ENCODE results near the gene ABTB1. TPM values are rescaled to one million over a fixed set of nuclear protein-coding genes. Genes with fewer than 3 reads are reported as not detected.

The ABTB1 gene
- total RNA-seq, 1 donor from 2014 or later = 12.2 TPM

- peaks cover 32% of the 10 kb centered on the region for H3K27me3 Mint-ChIP-seq
- H3K4me1 Mint-ChIP-seq (ENCODE audit: low read depth) = peaks cover 9% of the 10 kb centered on the region
- no peak overlapping the region for H3K4me3 Mint-ChIP-seq (ENCODE audit: low read depth)
- DNase-seq (ENCODE audit: low spot score, unreplicated experiment) = no peak
- H3K27ac Mint-ChIP-seq = no peak overlapping the region
- no peaks in the 10 kb centered on the region for H3K9me3 Mint-ChIP-seq (ENCODE audit: low read depth)
- no peaks in the 10 kb centered on the region for H3K36me3 Mint-ChIP-seq (ENCODE audit: insufficient read depth)
- TF ChIP-seq, protein P1, sequence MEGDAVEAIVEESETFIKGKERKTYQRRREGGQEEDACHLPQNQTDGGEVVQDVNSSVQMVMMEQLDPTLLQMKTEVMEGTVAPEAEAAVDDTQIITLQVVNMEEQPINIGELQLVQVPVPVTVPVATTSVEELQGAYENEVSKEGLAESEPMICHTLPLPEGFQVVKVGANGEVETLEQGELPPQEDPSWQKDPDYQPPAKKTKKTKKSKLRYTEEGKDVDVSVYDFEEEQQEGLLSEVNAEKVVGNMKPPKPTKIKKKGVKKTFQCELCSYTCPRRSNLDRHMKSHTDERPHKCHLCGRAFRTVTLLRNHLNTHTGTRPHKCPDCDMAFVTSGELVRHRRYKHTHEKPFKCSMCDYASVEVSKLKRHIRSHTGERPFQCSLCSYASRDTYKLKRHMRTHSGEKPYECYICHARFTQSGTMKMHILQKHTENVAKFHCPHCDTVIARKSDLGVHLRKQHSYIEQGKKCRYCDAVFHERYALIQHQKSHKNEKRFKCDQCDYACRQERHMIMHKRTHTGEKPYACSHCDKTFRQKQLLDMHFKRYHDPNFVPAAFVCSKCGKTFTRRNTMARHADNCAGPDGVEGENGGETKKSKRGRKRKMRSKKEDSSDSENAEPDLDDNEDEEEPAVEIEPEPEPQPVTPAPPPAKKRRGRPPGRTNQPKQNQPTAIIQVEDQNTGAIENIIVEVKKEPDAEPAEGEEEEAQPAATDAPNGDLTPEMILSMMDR (IDR thresholded peaks at IDR 0.05; ENCODE audit: unreplicated experiment) = no peak
Observed at GRCh38 chr3:127710155-127710941, 37.6 kb downstream of the ABTB1 start.

DNA sequence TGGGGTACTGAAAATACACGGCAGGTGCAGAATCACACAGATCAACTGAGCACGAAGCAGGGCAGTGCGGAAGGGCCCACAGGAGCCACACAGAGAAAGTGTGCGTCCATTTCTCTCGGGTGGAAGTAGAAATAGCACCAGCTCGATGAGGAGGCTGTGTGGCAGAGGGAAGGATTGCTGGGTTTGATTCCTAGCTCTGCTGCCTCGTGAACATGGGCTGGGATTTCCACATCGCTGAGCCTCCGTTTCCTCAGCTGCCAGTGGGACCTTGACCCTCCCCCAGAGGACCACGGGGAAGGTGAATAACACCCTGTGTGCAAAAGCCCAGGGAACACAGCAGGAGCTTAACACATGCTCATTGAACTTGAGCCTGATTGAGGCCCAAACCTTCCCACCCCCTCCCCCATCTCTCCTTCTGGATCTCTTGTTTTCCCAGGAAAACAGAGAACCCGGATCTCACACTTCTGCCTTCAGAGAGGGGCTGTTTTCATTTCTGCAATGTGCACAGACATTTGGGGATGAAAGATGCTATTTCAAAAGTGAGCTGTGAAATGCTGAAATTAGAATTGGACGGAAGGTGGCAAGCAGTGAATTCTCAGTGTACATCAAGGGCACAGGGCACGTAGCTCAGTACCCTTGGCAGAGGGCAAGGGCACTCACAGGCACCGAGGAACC, 38.4 kb downstream of the ABTB1 start:
- H3K27ac Mint-ChIP-seq = no peak overlapping the region
- peaks cover 34% of the 10 kb centered on the region for H3K27me3 Mint-ChIP-seq
- no peak for DNase-seq (ENCODE audit: low spot score, unreplicated experiment)
- no peaks in the 10 kb centered on the region for H3K9me3 Mint-ChIP-seq (ENCODE audit: low read depth)
- H3K4me1 Mint-ChIP-seq (ENCODE audit: low read depth) = peaks cover 9% of the 10 kb centered on the region
- TF ChIP-seq, protein P1 (IDR thresholded peaks at IDR 0.05; ENCODE audit: unreplicated experiment) = no peak
- H3K4me3 Mint-ChIP-seq (ENCODE audit: low read depth) = no peak overlapping the region
- no peaks in the 10 kb centered on the region for H3K36me3 Mint-ChIP-seq (ENCODE audit: insufficient read depth)

DNA sequence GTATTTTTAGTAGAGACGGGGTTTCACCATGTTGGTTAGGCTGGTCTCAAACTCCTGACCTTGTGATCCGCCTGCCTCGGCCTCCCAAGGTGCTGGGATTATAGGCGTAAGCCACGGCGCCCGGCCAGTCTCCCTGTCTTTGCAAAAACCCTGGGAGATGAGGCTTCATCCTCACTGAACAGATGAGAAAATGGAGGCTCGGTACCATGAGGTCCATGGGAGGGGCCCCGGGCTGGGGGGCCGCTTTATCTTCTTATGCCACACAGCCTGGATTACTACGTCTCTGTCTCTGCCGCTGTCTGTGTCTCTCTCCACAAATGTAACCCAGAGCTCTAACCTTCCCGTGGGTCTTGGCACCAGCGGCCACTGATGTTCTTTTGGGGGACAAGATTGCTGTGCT, 39.1 kb downstream of the ABTB1 start:
- Mint-ChIP-seq H3K36me3 (ENCODE audit: insufficient read depth) (no peaks in the 10 kb centered on the region), H3K9me3 (ENCODE audit: low read depth) (no peaks in the 10 kb centered on the region), H3K27me3 (peaks cover 39% of the 10 kb centered on the region), H3K27ac (no peak overlapping the region), H3K4me3 (ENCODE audit: low read depth) (no peak overlapping the region), H3K4me1 (ENCODE audit: low read depth) (peaks cover 9% of the 10 kb centered on the region)
- TF ChIP-seq, protein P1 (IDR thresholded peaks at IDR 0.05; ENCODE audit: unreplicated experiment) = no peak
- DNase-seq (ENCODE audit: low spot score, unreplicated experiment) = no peak

GRCh38 chr3:127712461-127712860, 39.7 kb downstream of the ABTB1 start:
- no peak overlapping the region for H3K27ac Mint-ChIP-seq

More at GRCh38 chr3:127712461-127712860, 39.7 kb downstream of the ABTB1 start:
- Mint-ChIP-seq H3K27me3 (peaks cover 39% of the 10 kb centered on the region), H3K9me3 (ENCODE audit: low read depth) (no peaks in the 10 kb centered on the region), H3K4me3 (ENCODE audit: low read depth) (no peak overlapping the region), H3K36me3 (ENCODE audit: insufficient read depth) (no peaks in the 10 kb centered on the region), H3K4me1 (ENCODE audit: low read depth) (peaks cover 9% of the 10 kb centered on the region)
- DNase-seq (ENCODE audit: low spot score, unreplicated experiment) = no peak
- TF ChIP-seq, protein P1 (IDR thresholded peaks at IDR 0.05; ENCODE audit: unreplicated experiment) = no peak
